Upper lobe of left lung (tissue), 4 donors: ENCODE results near the gene HERC2.

ENCODE experiments used
- EP300 ChIP-seq, 4 donors: sonication (generic); formaldehyde crosslinking; IDR thresholded peaks; one replicate each; pipeline ENCODE4 v1.5.1; 2017; ENCODE audit warnings: antibody characterized with exemption in 4 of 4, control low read depth in 2 of 4
- POLR2A ChIP-seq, 4 donors: fragments of 450-650 bp; IDR thresholded peaks; one replicate each; pipeline ENCODE4 v1.5.1; 2016 to 2017; ENCODE audit warnings: antibody characterized with exemption in 4 of 4, mild to moderate bottlenecking in 2 of 4
- TF ChIP-seq, protein P1 (sequence below), 6 experiments: fragments of 450-650 bp in 4 of 6; fragments of 200-600 bp in 2 of 6; sonication (generic) in 2 of 6; IDR thresholded peaks; one replicate each; pipeline ENCODE4 v1.5.1; 2016 to 2019; ENCODE audit warnings: antibody characterized with exemption in 6 of 6

DNA sequence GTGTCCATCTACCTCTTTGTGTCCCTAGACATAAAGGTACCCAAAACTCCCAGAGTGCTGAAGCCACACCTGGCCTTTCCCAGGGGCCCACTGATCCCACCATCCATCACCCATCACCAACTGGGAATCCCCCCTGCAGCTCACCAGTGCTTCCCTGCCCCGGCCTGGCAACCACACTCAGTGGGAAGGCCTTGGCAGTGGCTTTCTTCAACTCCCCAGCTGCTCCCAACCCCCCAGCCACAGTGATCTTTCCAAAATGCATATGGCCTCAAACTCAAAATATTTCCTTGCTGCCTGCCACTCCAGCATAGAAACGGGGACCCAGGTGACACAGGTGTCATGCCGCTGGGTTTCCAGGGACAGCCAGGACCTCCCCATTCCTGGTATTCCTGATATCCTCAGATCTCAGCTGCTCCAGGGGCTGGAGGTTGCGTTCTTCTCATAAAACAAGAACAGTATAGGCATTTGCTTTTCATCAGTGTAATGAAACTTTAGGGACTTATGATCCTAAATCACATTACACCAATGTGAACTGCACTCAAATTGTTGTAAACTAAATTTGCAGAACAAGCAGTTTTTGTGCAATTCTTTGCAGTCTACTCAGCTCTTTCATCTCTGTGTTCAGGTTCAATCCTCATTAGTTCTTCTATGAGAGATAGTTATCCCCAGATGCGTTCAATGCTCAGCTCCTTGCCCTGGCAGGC lies 224.2 kb downstream of the HERC2 start:
- no peak for TF ChIP-seq EP300 (IDR thresholded peaks at IDR 0.05)
- TF ChIP-seq, protein P1, sequence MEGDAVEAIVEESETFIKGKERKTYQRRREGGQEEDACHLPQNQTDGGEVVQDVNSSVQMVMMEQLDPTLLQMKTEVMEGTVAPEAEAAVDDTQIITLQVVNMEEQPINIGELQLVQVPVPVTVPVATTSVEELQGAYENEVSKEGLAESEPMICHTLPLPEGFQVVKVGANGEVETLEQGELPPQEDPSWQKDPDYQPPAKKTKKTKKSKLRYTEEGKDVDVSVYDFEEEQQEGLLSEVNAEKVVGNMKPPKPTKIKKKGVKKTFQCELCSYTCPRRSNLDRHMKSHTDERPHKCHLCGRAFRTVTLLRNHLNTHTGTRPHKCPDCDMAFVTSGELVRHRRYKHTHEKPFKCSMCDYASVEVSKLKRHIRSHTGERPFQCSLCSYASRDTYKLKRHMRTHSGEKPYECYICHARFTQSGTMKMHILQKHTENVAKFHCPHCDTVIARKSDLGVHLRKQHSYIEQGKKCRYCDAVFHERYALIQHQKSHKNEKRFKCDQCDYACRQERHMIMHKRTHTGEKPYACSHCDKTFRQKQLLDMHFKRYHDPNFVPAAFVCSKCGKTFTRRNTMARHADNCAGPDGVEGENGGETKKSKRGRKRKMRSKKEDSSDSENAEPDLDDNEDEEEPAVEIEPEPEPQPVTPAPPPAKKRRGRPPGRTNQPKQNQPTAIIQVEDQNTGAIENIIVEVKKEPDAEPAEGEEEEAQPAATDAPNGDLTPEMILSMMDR (IDR thresholded peaks at IDR 0.05), result no peak
- no peak for TF ChIP-seq POLR2A (IDR thresholded peaks at IDR 0.05)
